ENCODE results near the gene PPP1R2B.

- TF ChIP-seq CTCF (IDR thresholded peaks at IDR 0.05) (no peak), EZH2phosphoT487 (IDR thresholded peaks at IDR 0.05) (no peak), EZH2 (IDR thresholded peaks at IDR 0.05) (no peak)
These were observed 46.7 kb upstream of the PPP1R2B start for GRCh38 chr5:156803404-156803803.
